Kidney epithelial cell (primary cell): ENCODE data around the gene PLSCR3. TPM values are rescaled to one million over a fixed set of nuclear protein-coding genes. Genes with fewer than 3 reads are reported as not detected.

ENCODE experiments used
- DNase-seq: peaks from one replicate; pipeline ENCODE4 v3.0.0-alpha.2; 2010; ENCODE audit warnings: low read depth
- H3K27me3 ChIP-seq: 2 replicates; pipeline ENCODE4 v1.6.0; 2011; ENCODE audit warnings: low read length; ENCODE audit not compliant: control insufficient read depth, insufficient read depth
- H3K36me3 ChIP-seq: 2 replicates; pipeline ENCODE4 v1.5.1; 2011; ENCODE audit warnings: low read length; ENCODE audit not compliant: control insufficient read depth, insufficient read depth
- H3K4me3 ChIP-seq: 2 replicates; pipeline ENCODE4 v1.5.1; 2011; ENCODE audit warnings: low read depth, mild to moderate bottlenecking, control low read depth, low read length
- total RNA-seq: library from RNA; depleted of rRNA; stranded (reverse); fragments of >200 nt; gene quantifications from 2 replicates; pipeline ENCODE4 v1.2.3, GENCODE V29; 2015
- TF ChIP-seq, protein P1 (sequence below): IDR thresholded peaks from 2 replicates; pipeline ENCODE4 v1.5.1; 2011; ENCODE audit warnings: mild to moderate bottlenecking, moderate library complexity, low read length, control low read depth, inconsistent platforms; ENCODE audit not compliant: insufficient read depth, poor library complexity, severe bottlenecking

Gene PLSCR3
- total RNA-seq, 1 donor from 2014 or later = 61.8 TPM

DNA sequence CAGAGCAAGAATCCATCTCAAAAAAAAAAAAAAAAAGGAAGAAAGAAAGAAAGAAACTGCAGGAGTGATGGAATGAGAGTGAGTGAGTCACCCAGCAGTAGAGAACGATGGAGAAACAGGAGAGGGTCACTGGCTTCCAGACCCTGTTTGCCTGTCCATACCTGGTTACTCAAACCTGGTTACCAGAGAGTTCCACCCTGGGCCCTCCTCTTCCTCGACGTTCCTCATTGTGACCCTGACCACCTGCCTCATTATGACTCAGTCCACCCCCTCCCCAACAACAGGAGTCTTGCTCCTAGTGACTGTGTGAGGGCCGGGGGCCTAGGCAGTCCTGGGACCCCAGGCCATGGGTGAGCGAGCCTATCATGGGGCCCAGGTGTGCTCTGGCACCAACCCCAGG lies 34.2 kb upstream of the PLSCR3 start, which contains the start of gene SPEM3:
Gene SPEM3 (plus strand): TSS at position 301 of the 400 bp plus-strand sequence. CDS start 46 bp downstream, at position 347.
- TF ChIP-seq, protein P1, sequence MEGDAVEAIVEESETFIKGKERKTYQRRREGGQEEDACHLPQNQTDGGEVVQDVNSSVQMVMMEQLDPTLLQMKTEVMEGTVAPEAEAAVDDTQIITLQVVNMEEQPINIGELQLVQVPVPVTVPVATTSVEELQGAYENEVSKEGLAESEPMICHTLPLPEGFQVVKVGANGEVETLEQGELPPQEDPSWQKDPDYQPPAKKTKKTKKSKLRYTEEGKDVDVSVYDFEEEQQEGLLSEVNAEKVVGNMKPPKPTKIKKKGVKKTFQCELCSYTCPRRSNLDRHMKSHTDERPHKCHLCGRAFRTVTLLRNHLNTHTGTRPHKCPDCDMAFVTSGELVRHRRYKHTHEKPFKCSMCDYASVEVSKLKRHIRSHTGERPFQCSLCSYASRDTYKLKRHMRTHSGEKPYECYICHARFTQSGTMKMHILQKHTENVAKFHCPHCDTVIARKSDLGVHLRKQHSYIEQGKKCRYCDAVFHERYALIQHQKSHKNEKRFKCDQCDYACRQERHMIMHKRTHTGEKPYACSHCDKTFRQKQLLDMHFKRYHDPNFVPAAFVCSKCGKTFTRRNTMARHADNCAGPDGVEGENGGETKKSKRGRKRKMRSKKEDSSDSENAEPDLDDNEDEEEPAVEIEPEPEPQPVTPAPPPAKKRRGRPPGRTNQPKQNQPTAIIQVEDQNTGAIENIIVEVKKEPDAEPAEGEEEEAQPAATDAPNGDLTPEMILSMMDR = no peak
- Histone ChIP-seq H3K36me3 (no peaks in the 10 kb centered on the region), H3K27me3 (no peaks in the 10 kb centered on the region), H3K4me3 (no peak within 1 kb of the TSS)
- no peak for DNase-seq

DNA sequence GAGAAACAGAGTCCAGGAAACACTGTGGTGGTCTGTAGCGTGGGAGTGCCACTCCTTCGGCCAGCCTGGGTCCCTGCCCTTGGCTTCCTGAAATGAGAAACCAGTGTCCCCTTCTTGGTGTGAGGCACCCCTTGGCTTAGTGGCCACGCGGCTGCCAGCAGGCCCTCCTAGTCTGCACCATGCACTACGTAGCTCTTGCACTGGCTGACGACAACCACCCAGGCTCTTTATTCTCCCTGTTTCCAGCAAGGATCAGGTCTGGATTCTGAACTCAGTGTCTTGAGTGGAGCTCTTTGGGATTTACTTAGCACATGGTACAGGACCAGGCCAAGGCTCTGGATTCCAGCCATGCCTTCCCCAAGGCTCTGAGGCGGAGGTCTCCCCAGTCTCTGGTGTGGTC lies 33.2 kb upstream of the PLSCR3 start:
- no peak for DNase-seq
- no peaks in the 10 kb centered on the region for H3K36me3 ChIP-seq
- H3K27me3 ChIP-seq = no peaks in the 10 kb centered on the region
- TF ChIP-seq, protein P1 = no peak
- H3K4me3 ChIP-seq = no peak overlapping the region

DNA sequence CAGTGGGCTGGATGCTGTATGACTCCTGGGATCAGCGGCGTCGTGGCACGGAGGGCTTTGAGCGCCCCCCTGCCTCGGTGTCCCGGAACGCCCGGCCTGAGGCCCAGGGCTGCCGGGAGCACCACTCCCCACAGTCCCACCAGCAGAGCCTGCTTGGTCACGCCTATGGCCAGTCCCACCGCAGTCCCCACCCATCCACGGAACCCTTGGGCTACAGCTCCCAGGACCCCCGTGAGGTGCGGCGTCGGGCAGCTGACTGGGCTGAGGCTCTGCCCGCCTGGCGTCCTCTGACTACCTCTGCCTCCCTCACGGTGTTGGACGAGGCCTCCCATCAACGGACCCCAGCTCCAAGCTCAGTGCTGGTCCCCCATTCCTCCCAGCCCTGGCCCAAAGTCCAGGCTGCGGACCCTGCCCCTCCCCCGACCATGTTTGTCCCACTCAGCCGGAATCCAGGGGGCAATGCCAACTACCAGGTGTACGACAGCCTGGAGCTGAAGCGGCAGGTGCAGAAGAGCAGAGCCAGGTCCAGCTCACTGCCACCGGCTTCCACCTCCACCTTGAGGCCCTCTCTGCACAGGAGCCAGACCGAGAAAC lies 32.7 kb upstream of the PLSCR3 start:
- TF ChIP-seq, protein P1 = no peak

DNA sequence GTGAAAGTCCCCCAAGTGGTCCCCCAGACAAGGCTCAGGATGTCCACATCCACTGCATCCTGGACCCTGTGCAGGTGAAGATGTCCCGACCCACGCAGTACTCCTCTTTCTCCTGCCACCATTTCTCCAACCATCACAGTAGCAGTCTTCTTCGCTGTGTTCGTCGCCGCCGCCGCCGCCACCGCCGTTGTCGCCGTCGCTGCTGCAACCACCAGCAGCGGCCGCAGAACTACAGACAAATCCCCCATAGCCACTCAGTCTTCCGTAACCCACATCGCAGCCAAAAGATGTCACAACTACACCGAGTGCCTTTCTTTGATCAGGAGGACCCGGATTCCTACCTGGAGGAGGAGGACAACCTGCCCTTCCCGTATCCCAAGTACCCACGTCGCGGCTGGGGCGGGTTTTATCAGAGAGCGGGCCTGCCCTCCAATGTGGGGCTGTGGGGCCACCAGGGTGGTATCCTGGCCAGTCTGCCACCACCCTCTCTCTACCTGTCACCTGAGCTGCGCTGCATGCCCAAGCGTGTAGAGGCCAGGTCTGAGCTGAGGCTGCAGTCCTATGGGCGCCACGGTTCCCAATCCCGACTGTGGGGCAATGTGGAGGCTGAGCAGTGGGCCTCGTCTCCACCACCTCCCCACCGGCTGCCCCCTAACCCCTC lies 32.0 kb upstream of the PLSCR3 start:
- no peaks in the 10 kb centered on the region for H3K27me3 ChIP-seq
- TF ChIP-seq, protein P1 = no peak
- no peak for DNase-seq

More for the DNA sequence above, 32.7 kb upstream of the PLSCR3 start:
- Histone ChIP-seq H3K27me3 (no peaks in the 10 kb centered on the region), H3K36me3 (no peaks in the 10 kb centered on the region), H3K4me3 (no peak overlapping the region)
- DNase-seq = no peak

DNA sequence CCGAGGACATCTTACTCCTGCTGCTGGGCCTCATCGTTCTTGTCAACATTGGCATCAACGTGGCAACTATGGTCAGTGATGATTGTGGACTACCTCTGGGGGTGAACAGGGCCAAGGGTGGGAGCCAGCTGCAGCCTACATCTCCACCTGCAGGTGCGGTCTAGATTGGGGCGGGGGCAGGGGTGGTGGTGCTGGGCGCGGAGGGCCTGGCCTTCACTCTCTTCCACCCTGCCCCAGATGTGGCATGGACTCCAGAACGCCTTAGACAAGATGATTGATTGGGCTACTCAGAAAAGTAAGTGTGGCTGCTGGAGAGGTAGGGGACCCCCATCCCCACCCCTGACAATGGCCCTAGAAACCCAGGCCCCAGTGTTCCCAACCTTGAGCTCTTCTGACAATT lies 31.4 kb upstream of the PLSCR3 start:
- Histone ChIP-seq H3K36me3 (no peaks in the 10 kb centered on the region), H3K27me3 (no peaks in the 10 kb centered on the region), H3K4me3 (no peak overlapping the region)
- TF ChIP-seq, protein P1 = no peak
- no peak for DNase-seq

More for the DNA sequence above, 32.0 kb upstream of the PLSCR3 start:
- Histone ChIP-seq H3K36me3 (no peaks in the 10 kb centered on the region), H3K4me3 (no peak overlapping the region)
